Astrocyte (in vitro differentiated cells and primary cell): ENCODE data around the gene YIF1A.

Experiments
- EZH2 ChIP-seq: IDR thresholded peaks from 2 replicates; pipeline ENCODE4 v1.6.1; 2012; ENCODE audit warnings: mild to moderate bottlenecking, low read length, inconsistent platforms; ENCODE audit not compliant: insufficient read depth
- TF ChIP-seq, protein P1 (sequence below): IDR thresholded peaks from 2 replicates; pipeline ENCODE4 v1.5.1; 2011; ENCODE audit warnings: low read depth, mild to moderate bottlenecking, inconsistent platforms, low read length, moderate library complexity; ENCODE audit not compliant: insufficient read depth

DNA sequence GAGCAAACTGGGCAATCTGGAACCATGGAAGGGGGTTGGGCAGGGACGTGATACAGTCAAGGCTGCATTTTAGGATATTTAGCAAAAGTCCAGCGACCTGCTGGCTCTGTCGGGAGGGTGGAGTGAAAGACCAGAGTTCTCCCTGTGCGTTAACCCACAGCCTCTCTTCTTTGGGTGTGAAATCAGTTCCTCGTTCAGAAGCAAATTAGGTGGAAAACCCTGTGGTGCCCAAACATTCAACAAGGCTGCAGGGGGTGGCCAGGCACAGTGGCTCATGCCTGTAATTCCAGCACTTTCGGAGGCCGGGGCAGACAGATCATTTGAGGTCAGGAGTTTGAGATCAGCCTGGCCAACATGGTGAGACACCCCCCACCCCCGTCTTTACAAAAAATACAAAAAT is 8.7 kb upstream of the YIF1A start:
- TF ChIP-seq, protein P1, sequence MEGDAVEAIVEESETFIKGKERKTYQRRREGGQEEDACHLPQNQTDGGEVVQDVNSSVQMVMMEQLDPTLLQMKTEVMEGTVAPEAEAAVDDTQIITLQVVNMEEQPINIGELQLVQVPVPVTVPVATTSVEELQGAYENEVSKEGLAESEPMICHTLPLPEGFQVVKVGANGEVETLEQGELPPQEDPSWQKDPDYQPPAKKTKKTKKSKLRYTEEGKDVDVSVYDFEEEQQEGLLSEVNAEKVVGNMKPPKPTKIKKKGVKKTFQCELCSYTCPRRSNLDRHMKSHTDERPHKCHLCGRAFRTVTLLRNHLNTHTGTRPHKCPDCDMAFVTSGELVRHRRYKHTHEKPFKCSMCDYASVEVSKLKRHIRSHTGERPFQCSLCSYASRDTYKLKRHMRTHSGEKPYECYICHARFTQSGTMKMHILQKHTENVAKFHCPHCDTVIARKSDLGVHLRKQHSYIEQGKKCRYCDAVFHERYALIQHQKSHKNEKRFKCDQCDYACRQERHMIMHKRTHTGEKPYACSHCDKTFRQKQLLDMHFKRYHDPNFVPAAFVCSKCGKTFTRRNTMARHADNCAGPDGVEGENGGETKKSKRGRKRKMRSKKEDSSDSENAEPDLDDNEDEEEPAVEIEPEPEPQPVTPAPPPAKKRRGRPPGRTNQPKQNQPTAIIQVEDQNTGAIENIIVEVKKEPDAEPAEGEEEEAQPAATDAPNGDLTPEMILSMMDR: no peak
- no peak for TF ChIP-seq EZH2
